ENCODE data around the gene CCDC70.

The CCDC70 gene

DNA sequence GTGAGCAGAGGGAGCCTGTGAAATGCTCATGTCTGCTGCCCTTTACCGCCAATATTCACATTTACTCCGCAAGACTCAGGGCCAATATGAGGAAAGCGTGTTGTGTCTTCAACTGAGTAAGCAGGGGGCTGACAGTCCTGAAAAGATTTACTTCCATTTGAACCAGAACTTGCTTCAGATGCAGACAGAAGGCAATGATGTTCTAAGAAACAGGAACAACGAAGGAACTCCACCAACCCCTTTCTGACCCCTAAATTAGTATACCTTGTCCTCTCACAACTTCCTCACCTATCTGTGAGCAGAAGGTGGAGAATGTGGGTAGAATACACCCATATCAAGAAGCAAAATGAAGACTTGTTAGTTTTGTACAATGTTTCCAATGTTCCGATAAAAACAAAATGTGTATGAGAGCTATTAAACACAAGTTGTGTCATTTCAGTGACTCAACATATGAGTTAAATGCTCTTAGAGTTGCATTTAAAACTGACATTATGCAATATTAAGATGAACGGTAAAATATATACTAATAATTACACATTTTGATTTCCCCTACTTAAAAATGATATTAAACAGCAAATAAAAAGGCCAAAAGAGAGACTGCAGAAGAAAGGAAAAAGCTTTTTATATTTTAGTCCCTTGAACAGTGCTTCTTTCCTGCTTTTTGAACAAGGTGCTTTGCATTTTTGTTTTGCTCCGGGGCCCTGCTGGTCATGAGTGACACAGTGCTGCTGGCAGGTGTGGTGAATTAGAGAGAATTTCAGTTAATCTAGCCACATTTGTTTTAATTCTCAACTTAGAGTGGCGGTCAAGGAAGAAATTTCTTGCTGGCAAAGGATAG lies 32.8 kb upstream of the CCDC70 start:
- FAIRE-seq (no peak), DNase-seq (ENCODE audit: insufficient read length, low spot score) (no peak)

DNA sequence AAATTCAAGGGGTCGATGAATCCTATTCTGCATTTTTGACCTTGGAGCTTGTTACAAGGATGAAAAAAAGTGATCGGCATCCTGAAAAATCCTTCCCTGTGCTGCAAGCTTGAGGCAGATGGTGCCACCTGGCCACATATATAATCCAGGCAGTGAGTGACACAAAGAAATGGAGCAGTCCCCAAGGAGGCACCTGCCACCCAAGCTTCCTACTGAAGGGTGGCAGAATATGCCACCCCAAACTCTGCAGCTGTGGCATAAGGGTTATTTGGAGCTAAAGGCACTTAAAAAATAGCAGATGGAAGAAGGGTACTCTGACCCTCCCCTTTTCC lies 32.2 kb upstream of the CCDC70 start:
- no peak for FAIRE-seq

DNA sequence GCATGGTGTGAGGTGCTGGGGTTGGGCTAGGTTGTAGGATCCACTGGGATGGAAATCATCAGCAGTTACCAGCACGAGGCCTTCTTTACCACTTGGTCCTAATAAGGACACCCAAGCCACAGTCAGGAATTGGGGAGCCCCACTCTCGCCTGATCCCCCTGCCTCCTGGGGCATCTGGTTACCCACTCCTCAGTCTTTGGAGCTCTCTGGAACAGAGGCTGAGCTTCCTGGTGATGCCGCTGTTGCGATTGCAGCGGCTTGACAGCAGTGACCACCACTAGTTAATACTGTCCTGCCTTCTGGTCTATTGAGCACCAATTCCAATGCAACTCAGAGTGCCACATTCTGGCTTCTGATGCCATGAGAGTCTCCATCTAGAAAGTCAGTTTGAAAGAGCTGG lies 30.2 kb upstream of the CCDC70 start:
- no peak for DNase-seq (ENCODE audit: insufficient read length, low spot score)
- no peak for FAIRE-seq

More for the DNA sequence above, 32.2 kb upstream of the CCDC70 start:
- DNase-seq (ENCODE audit: insufficient read length, low spot score) = no peak

DNA sequence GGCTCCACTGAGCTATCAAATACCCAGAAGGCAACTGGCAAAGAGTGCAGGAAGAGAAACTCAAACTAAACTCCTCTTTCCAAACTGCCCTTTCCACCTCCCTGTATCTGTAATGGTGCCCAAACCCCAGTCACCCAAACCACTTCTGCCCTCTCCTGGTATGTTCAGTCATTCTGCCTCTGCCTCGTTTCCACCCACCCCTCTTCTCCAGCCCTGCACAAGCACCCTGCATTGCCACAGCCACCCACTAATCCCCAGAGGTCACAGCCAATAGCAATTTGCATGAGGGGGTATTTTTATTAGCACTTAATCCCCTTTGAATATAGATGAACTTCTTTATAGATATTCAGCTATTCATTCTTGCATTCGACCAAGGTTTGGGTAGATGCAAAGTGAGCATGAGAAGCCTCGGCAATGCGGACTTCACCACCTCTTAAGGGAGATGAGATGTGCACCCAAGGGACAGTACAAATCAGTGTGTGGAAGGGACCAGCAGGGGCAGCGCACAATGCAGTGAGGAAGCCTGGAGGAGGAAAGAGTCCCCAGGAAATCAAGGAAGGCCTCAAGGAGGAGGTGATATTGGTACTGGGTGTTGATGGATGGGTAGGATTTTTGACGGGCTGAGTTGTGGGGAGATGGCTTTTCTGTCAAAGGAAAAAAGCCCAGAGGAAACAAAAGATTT lies 29.2 kb upstream of the CCDC70 start:
- FAIRE-seq (no peak), DNase-seq (ENCODE audit: insufficient read length, low spot score) (no peak)

DNA sequence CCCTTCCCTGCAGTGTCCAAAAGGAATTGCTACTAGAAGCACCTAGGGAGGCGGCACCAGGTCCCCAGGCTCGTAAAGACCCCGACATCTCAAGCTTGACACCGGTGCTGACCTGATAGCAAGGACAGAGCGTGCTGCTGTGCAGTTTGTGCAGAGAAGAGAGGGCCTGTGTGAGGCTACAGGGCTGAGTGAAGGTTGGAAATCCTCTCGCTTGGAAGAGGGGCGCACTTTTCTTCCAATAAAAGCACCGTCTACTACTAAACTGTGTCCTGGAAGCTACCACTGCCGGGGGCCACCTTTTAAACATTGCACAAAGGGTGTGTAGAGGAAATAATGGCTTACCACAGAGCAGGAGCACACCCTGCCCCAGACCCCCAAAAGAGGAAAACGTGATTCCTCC lies 27.8 kb upstream of the CCDC70 start:
- FAIRE-seq (no peak), DNase-seq (ENCODE audit: insufficient read length, low spot score) (no peak)

DNA sequence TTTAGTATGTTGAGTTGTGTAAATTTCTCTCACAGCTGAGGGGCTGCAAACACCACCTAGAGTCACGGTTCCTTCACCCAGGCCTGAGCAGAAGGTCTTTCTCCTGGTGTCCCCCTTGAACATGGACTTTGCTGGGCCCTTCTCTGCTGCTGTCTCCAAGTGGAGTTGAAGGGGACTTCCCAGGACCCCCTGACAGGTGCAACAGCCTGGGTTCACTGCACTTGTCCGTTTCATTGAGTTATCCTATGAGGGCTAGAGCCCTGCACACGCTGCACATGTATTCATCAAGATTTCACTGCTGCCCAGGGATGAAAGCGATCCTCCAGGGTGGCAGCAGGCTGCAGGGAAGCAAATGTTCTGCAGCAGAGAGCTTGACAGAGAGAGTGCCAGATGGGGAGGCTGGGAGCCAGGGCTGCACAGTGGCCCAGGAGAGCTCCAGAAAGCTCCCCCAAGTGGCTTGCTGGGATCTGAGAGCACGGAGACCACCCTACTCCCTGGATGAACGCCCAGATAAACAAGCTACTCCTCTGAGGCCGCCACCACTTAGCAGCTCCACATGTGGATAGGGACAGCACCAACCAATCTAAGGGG lies 27.1 kb upstream of the CCDC70 start:
- DNase-seq (ENCODE audit: insufficient read length, low spot score) = no peak
- FAIRE-seq = no peak

DNA sequence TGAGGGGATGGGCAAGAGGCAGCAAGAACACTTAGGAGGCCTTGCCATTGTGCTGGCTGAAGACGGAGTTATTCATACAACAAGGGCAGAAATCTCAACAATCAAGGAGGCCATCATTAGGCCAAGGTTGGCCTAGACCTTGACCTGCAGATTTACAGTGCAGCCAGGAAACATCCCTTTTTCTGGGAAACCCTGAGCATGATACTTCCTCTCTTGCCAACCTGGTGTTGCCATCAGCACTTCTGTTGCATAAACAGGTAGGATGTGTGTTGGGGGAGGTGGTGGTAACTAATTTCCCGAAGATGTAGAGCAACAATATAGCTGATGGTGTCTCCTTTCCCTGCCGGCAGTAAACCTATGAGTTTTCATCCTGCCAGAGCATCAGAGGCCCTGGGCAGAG lies 24.8 kb upstream of the CCDC70 start:
- no peak for DNase-seq (ENCODE audit: insufficient read length, low spot score)
- no peak for FAIRE-seq

DNA sequence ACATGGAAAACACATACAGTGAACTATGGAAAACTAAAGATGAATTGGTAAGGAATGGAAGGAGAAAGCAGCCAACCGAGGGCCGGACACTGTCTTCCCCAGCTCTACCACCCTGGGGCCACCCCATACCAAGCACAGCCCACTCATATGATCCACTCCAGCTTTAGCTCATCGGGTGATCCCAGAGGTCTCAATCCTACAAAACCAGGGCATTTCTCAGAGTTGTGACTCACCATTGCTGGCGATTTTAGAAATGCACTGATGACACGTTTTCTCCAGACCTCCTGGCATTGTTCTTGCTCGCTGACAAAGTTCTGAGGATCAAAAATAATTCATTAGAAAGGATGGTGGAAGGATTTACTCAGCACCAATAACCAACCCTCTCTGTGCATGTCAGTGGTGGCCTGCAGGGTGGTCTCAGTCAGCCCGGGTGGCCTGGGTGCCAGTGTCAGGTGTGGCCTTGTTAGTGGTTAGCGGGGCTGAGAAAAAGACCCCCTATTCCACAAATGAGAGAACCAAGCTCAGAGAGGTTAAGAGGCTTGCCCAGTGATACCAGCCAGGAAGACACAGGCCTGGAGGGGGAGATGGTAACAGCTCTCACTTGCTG lies 23.4 kb upstream of the CCDC70 start:
- DNase-seq (ENCODE audit: insufficient read length, low spot score) = no peak

DNA sequence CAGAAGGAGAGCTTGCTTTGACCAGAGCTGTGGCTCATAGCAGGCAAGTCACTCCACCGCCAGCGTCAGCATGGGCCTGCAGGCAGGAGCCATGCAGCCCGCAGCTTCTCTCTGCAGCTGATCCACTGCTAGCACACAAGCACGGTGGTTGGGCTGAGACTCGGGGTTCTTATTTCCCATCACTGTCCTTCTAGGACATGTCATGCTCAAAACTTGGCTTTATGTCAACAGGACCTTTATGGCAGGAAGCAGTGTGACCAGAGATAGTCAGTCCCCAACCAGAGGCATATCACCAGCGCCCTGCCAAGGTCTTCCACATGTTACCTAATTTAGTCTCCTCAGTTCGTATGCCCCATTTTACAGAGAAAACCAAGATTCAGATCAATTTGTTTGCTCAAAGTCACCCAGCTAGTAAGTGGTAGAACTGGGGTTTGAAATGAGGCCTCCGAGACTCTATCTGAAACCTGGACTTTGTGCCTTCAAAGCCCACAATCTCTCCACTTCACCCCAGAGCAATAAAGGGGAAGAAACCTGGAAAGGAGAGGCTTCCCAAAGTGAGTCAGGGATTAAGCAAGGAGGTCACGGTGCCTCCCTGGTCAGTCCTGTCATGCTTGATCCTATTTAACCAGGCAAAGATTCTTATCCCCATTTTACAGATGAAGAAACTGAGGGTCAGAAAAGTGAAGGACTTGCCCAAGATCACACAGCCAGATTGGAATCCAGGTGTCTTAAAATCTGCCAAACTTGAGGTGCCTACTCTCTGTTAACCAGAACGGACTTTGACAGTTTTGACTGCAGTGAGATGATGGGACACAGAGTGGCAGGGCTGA lies 21.8 kb upstream of the CCDC70 start:
- FAIRE-seq = no peak

More for the DNA sequence above, 23.4 kb upstream of the CCDC70 start:
- no peak for FAIRE-seq

DNA sequence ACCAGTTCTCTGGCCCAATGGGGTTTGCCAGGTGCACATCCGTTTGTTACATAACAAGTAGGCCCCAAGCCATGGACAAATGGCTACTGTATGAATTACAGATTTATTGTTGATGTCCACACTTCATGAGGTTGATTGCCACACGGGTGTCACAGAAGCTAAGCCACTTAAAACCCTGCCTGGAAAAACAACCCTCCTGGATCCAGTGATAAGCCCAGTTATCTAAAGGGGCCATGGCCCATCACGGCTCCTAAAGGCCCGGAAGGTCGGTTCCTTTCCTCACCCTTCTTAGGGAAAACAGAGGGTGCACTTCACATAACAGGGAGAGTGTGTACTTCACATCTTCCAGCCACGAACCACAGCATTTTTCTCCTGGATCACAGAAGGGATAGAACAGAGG lies 20.9 kb upstream of the CCDC70 start:
- FAIRE-seq (no peak), DNase-seq (ENCODE audit: insufficient read length, low spot score) (no peak)

More for the DNA sequence above, 21.8 kb upstream of the CCDC70 start:
- DNase-seq (ENCODE audit: insufficient read length, low spot score) = no peak

DNA sequence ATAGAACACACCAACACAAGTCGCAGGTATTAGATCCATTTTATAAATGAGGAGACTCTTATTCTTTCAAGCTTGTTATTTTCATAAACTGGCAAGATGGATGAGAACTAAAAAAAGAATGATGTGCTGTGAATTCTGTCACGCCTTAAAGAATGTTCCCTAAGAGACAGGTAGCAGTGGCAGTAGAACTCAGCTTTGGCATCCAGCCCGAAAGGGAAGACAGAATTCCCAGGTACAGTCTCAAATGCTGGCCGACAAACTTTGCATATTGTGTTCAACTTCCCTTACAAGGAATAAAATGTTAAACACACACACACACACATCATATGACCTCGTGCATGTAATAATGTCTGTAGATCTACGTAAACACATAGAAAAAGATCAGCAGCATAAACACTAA lies 20.0 kb upstream of the CCDC70 start:
- DNase-seq (ENCODE audit: insufficient read length, low spot score) (no peak), FAIRE-seq (no peak)

DNA sequence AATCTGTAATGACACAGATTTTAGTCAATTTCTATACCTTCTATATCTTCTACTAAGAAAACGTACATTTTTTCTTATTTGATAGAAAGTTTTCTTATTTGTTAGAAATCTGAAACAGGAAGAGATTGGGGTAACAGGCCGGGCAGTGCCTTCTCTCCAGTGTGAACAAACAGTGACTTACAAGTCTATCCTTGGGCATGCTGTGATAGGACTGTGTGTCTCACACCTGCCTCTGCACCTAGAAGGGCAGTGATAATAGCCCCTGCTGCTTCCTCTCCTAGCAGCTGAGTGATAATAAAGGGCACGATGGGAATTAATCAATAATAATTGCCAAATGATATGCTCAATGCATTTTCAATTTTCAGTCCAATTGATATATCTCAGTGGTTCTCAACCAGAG lies 18.2 kb upstream of the CCDC70 start:
- FAIRE-seq (no peak), DNase-seq (ENCODE audit: insufficient read length, low spot score) (no peak)

DNA sequence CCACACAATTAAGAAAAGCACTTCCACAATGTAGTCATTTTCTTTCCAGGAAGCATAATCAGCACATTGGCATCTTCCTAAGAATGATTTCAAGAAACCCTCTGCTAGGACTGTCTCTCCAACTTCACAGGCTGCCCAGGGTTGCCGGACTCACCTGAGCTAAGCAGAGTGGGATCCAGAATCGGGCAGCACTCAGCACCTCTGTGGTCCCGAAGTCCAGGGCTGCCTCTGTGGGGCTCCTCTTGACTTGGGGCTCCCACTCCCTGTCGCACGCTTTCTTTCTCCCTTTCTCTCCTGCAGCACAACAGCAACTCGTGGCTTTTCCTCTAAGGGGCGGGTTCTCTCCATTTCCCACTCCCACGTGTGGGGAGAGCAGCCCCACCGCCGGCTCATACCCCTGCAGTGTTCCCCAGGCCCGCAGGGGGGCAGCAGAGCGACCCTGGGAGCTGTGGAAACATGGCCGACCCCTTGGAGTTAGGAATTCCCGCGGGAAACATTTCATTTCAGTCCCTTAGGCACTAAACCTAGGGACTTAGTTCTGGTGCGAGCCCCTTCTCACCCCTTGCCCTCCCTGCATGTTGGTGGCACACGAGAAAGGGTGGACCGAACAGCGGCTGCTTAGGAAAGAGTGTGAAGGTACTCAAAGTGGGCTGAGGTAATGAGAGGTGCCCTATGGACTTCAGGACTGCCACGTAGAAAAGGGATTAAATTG lies 16.8 kb upstream of the CCDC70 start, which contains the start of gene TMEM272:
TMEM272 (minus strand) TSS at position 316 of the 712 bp plus-strand sequence. CDS start 6,647 bp downstream, outside the sequence.
- DNase-seq (ENCODE audit: insufficient read length, low spot score) = peak; percentile 61
- no peak for FAIRE-seq

DNA sequence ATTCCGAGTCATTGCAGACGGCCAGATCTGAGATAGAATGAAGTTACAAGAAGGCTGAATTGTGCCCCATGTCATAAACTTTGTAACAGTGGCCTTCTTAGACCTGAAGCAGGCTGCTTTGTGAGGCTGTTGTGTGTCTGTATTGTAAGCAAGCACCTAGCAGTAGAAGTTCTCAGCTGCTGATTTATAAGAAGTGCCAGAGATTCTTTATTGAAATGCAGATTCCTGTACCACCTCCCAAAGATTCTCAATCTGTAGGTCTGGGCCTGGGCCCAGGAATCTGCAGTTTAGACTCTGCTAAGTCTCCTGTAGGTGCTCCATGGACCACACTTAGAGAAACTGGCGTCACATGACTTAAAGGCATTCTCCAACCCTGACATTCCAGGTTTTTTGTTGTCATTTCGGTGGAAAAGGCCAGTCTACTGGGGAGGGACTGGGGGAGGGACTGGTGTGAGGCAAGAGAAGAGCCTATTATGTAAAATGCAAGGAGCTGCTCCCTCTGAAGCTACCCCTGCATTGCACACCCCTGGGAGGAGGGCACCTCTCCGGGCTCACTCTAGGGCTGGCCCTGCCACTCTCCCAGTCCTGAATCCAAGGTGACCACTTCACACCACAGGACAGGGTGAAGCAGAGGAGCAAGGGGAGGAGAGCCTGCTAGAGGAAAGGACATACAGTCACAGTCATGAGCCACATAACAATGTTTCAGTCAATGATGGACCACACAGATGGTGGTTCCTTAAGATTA lies 16.0 kb upstream of the CCDC70 start:
- no peak for FAIRE-seq
- no peak for DNase-seq (ENCODE audit: insufficient read length, low spot score)

DNA sequence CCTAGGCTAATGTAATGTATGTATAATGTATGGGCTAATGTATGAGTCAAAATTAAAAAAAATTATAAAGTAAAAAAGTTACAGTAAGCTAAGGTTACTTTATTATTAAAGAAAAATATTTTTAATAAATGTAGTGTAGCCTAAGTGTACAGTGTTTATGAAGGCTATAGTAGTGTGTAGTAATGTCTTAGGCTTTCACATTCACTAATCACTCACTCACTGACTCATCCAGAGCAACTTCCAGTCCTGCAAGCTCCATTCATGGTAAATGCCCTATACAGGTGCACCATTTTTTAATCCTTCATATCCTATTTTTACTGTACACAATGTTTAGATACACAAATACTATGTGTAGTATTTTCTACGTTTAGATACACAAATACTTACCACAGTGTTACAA lies 15.0 kb upstream of the CCDC70 start:
- FAIRE-seq (no peak), DNase-seq (ENCODE audit: insufficient read length, low spot score) (no peak)

DNA sequence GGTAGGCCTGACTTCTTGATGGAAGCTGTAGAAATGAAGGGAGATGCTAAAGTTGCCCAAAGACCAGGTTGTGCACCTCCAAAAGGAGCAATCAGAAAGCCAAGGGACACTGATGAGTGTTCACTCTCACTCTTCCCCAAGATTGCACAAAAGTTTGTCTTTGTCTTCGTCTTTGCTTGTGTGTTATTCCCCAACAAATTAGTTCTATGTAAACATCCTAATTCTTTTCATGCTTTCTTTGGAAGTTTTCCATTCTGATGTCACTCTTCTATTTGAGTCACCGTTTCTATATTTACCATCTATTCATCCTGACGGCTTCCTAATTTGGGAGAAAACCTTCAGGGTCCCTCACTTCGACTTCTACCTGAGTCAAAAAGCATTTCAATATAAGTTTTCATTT lies 13.1 kb upstream of the CCDC70 start:
- FAIRE-seq (no peak), DNase-seq (ENCODE audit: insufficient read length, low spot score) (no peak)

DNA sequence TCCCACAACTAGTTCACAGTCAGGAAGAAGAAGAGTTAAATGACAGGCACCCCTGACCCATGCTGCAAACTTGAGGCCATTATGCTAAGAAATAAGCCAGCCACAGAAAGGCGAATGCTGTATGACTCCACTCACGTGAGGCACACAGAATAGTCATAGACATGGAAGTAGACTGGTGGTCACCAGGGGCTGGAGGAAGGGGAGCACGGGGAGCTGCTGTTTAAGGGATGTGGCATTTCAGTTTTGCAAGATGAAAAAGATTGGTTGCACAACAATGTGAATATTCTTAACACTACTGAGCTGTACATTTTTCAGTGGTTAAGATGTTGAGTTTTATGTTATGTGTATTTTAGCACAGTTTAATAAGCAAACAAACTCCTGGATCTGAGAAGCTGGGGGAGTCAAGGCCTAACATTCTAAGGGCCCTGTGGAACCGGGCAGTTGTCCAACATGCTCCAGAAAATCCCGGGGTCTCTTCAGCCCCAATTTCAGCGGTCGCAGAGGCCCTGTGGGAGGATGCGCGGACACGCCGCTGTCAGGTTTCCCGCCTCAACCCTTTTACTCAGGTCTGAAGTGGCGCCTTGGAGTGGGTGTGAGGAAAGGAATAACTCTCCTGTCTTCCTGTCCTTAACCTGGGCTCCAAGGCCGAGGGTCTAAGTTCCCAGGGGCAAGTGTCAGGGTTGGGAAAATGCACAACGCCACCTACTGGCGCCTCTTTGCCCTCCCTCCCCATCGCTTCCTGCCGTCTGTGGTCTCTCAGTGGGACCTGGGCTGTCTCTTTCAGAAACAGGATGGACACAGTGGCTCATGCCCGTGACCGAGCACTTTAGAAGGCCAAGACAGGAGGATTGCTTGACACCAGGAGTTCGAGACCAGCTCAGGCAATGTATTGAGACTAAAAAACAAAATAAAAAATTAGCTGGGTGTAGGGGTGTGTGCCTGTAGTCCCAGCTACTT lies 12.3 kb upstream of the CCDC70 start:
- FAIRE-seq (no peak), DNase-seq (ENCODE audit: insufficient read length, low spot score) (peak; percentile 22)
